Type B pancreatic cell (in vitro differentiated cells): ENCODE results near the gene CYSLTR2. TPM values are rescaled to one million over a fixed set of nuclear protein-coding genes. Genes with fewer than 3 reads are reported as not detected.
"Not testable (repeated sequence)": the region's sequence is repeated elsewhere in the genome, so short reads cannot be mapped to it uniquely, and the experiment has no call there.

Experiments
- DNase-seq: peaks from one replicate; pipeline ENCODE4 v3.0.0; 2021; ENCODE audit warnings: mixed read lengths; ENCODE audit not compliant: unreplicated experiment; ENCODE audit errors: extremely low spot score
- H3K27ac Mint-ChIP-seq: 2 replicates; pipeline ENCODE4 v1.8.0; 2021; ENCODE audit warnings: mild to moderate bottlenecking, mixed read lengths
- H3K27me3 Mint-ChIP-seq: 2 replicates; pipeline ENCODE4 v1.8.0; 2021; ENCODE audit warnings: mixed read lengths
- H3K36me3 Mint-ChIP-seq: 2 replicates; pipeline ENCODE4 v1.8.0; 2021; ENCODE audit warnings: mixed read lengths
- H3K4me1 Mint-ChIP-seq: one replicate; pipeline ENCODE4 v1.8.0; 2021; ENCODE audit warnings: mixed read lengths; ENCODE audit not compliant: unreplicated experiment
- H3K4me3 Mint-ChIP-seq: 2 replicates; pipeline ENCODE4 v1.8.0; 2021; ENCODE audit warnings: mild to moderate bottlenecking, mixed read lengths
- H3K9me3 Mint-ChIP-seq: 2 replicates; pipeline ENCODE4 v1.8.0; 2021; ENCODE audit warnings: mixed read lengths
- CTCF ChIP-seq: fragments of 200-600 bp; sonication (generic); conservative IDR thresholded peaks from 2 replicates; pipeline ENCODE4 v1.5.0; 2021; ENCODE audit warnings: antibody characterized with exemption, mild to moderate bottlenecking
- total RNA-seq: library from RNA; stranded (reverse); gene quantifications from 2 replicates; pipeline ENCODE4 v1.2.1, GENCODE V29; 2021; ENCODE audit warnings: low replicate concordance

CYSLTR2 gene
- total RNA-seq, 1 donor from 2014 or later, result 4.7 TPM

- H3K27me3 Mint-ChIP-seq, result no peaks in the 10 kb centered on the region
- no peak overlapping the region for H3K4me3 Mint-ChIP-seq
- no peaks in the 10 kb centered on the region for H3K9me3 Mint-ChIP-seq
- no peak for TF ChIP-seq CTCF
- no peak for DNase-seq
- no peaks in the 10 kb centered on the region for H3K36me3 Mint-ChIP-seq
- no peak overlapping the region for H3K27ac Mint-ChIP-seq
- no peaks in the 10 kb centered on the region for H3K4me1 Mint-ChIP-seq
Measured at GRCh38 chr13:48687249-48687648, 33.5 kb downstream of the CYSLTR2 start.

- H3K4me3 Mint-ChIP-seq, result no peak overlapping the region
- no peak overlapping the region for H3K27ac Mint-ChIP-seq
- no peaks in the 10 kb centered on the region for H3K9me3 Mint-ChIP-seq
- H3K4me1 Mint-ChIP-seq, result no peaks in the 10 kb centered on the region
- no peak for TF ChIP-seq CTCF
- H3K36me3 Mint-ChIP-seq, result no peaks in the 10 kb centered on the region
- no peak for DNase-seq
- no peaks in the 10 kb centered on the region for H3K27me3 Mint-ChIP-seq
Measured at GRCh38 chr13:48693998-48694397, 40.3 kb downstream of the CYSLTR2 start.

GRCh38 chr13:48695776-48696175 lies 42.0 kb downstream of the CYSLTR2 start:
- Mint-ChIP-seq H3K4me1 (no peaks in the 10 kb centered on the region), H3K9me3 (no peaks in the 10 kb centered on the region), H3K36me3 (no peaks in the 10 kb centered on the region), H3K4me3 (no peak overlapping the region), H3K27ac (no peak overlapping the region), H3K27me3 (no peaks in the 10 kb centered on the region)
- no peak for TF ChIP-seq CTCF
- no peak for DNase-seq

- not testable (repeated sequence) for H3K27me3 Mint-ChIP-seq, DNase-seq, H3K9me3 Mint-ChIP-seq, H3K4me3 Mint-ChIP-seq, H3K36me3 Mint-ChIP-seq, H3K27ac Mint-ChIP-seq, H3K4me1 Mint-ChIP-seq
Measured at GRCh38 chr13:48696676-48697075, 42.9 kb downstream of the CYSLTR2 start.

GRCh38 chr13:48707405-48707804 lies 53.7 kb downstream of the CYSLTR2 start:
- Mint-ChIP-seq H3K27ac (no peak overlapping the region), H3K4me1 (no peaks in the 10 kb centered on the region), H3K36me3 (no peaks in the 10 kb centered on the region), H3K9me3 (peaks cover 10% of the 10 kb centered on the region), H3K27me3 (no peaks in the 10 kb centered on the region), H3K4me3 (no peak overlapping the region)
- no peak for TF ChIP-seq CTCF
- DNase-seq, result no peak

- Mint-ChIP-seq H3K4me1 (no peaks in the 10 kb centered on the region), H3K27me3 (no peaks in the 10 kb centered on the region), H3K4me3 (no peak overlapping the region), H3K9me3 (peaks cover 11% of the 10 kb centered on the region), H3K27ac (peak overlapping the region; percentile 90), H3K36me3 (no peaks in the 10 kb centered on the region)
- no peak for TF ChIP-seq CTCF
- DNase-seq, result no peak
Measured at GRCh38 chr13:48708764-48709163, 55.0 kb downstream of the CYSLTR2 start.
